GM12892 (cell line): ENCODE data around the gene TAF15.

ENCODE experiments used
- DNase-seq: peaks from one replicate; pipeline ENCODE4 v3.0.0; 2011; ENCODE audit not compliant: insufficient read length
- FAIRE-seq: peaks from 2 replicates; lab custom pipeline; 2011; peaks lifted over from hg19 to GRCh38; lab: Jason Lieb, UNC
- POLR2A ChIP-seq: IDR thresholded peaks from 2 replicates; pipeline ENCODE4 v1.6.1; 2011; ENCODE audit warnings: low read depth, low read length, control low read depth
- POLR2AphosphoS5 ChIP-seq: IDR thresholded peaks from 2 replicates; pipeline ENCODE4 v1.6.1; 2011; ENCODE audit warnings: low read depth, low read length, control low read depth
- TAF1 ChIP-seq: IDR thresholded peaks from 2 replicates; pipeline ENCODE4 v1.6.1; 2011; ENCODE audit warnings: low read depth, mild to moderate bottlenecking, control low read depth, low read length, borderline replicate concordance

Gene TAF15

DNA sequence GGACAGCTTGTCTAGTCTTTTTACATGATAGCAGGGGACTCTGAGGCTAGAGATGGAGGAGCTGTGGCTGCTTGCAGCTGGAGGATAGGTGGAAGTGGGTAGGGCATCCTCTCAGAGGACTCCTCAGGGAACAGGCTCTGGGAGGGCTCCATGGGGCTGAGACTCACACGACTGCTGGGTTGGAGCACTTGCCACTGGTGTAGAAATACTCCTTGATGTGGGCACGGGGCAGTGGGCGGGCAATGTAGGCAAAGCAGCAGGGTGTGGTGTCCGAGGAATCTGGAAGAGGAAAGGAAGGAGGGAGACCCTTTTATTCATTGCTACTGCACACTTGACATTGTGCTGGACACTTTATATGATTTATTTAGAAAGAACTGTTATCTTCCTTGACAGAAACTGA is 69.1 kb downstream of the TAF15 start:
- no peak for TF ChIP-seq POLR2A
- TF ChIP-seq POLR2AphosphoS5 = no peak
- TF ChIP-seq TAF1 = no peak
- DNase-seq (no peak), FAIRE-seq (no peak)

DNA sequence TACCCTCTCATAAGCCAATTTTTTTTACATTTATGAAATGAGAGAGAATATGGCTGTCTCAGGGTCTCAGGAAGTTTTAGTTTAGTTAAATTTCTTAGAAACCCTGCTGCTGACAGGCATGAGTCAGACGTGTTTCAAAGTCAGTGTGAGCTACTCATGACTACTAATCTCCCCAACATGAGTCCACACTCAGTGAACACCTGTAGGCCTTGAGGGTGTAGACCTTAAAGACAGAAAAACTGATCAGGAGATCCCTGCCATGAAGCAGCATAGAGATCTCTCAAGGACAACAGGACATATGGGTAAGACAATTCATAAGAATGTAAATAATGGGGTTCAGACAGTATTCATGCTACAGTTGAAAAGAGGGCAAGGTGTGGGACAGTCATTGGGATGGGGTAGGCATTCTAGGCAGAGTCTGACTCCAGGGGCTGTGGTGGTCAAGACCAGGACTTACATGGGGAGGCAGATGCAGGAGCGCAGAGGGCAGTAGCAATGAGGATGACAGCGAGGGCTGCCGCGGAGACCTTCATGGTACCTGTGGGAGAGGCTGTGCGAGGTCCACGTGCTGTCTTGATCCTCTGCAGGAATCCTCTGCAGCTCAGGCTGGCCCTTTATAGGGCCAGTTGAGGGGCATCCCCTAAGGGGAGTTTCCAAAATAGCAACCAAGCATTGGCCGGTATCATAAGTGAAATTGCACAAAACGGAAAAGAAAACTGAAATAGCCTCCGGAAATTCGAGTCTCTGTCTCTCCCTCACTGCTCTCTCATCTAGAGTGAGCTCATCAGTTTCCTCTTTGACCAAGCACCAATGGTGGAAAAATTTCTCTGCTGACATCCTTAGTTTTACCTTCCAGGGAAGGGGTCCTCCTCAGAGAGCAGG is 70.7 kb downstream of the TAF15 start, which contains the start of gene CCL5:
Gene CCL5, minus strand, starts transcription at position 588 of the 882 bp plus-strand sequence.
- DNase-seq (peak; percentile 69), FAIRE-seq (no peak)
- TF ChIP-seq POLR2AphosphoS5 = peak; percentile 99
- peak; percentile 99 for TF ChIP-seq POLR2A
- TF ChIP-seq TAF1 = no peak

DNA sequence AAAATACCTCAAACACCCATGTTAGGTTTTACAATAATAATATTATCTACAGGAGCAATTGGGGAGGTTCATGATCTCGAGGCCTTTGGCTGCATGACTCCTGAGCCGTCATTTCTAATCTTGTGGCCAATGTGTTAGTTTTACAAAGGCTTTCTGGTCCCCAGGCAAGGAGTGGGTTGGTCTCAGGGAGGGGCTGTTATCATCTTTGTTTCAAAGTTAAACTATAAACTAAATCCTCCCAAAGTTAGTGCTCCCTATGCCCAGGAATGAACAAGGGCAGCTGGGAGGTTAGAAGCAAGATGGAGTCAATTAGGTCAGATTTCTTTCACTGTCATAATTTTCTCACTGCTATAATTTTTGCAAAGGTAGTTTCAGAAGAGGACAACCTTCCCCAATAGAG is 80.0 kb downstream of the TAF15 start:
- TF ChIP-seq POLR2AphosphoS5 = no peak
- TF ChIP-seq POLR2A = no peak
- TF ChIP-seq TAF1 = no peak
- FAIRE-seq = no peak

DNA sequence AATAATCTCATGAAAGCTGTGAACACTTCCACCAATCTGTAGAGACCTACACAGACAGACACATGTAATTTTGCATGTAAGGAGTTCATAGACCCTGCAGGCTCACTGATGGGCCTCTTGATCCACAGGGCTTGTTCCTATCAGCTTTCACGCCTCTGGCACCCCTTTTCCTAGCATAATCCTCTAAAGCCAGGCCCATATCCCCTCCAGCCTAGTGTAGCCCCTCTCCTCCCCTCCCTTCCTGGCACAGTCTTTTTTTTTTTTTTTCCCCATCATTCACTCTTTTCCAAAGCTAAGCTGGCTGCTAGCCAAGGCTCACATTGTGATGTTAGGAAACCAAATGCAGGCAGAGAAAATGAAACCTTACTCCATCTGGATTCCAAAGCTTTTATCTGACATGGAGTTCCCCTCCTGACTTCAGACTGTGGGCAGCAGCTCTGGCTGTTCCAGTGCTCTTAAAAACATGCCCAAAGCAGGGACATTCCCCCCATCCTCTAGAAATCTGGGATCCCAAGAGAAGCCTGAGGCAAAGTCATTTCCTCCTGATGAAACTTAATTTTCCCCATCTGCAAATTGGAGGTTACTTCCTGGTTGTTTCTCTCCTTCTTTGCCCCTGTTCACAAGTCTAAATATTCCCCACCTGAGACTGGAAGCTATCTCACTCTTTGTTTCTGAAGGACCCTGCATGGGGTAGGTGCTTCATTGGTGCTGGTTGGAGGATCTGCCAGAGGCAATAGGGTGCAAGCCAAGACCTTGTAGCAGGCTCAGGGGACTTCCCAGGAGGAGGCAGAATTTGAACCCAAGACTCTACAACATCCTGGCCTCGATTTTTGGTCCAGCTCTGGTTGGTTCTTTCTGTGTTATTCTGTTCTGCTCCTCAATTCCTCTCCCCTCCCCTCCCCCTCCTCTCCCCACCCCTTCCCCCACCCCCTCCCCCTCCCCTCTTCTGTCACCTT is 80.8 kb downstream of the TAF15 start:
- DNase-seq (no peak), FAIRE-seq (no peak)
- TF ChIP-seq TAF1 (no peak), POLR2AphosphoS5 (no peak), POLR2A (no peak)

More for the DNA sequence above, 80.0 kb downstream of the TAF15 start:
- no peak for DNase-seq

DNA sequence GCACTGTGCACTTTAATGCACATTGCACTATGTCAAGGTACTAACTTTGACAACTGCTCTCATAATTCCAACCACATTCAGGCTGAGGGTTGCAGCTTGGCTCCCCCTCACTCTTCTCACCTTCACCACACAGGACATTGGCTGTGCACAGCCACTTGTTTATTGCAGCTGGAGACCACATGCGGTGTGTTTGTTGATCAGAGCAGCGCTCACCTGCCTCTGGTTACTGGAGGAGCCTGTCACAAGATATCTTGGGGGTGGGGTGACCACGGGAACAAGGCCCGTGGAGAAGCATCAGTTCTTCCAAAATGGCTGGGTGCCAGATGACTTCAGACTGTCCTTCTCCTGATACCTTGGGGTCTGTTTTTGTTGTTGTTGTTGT is 81.5 kb downstream of the TAF15 start:
- FAIRE-seq (no peak), DNase-seq (no peak)
- TF ChIP-seq POLR2AphosphoS5 (no peak), TAF1 (no peak), POLR2A (no peak)

DNA sequence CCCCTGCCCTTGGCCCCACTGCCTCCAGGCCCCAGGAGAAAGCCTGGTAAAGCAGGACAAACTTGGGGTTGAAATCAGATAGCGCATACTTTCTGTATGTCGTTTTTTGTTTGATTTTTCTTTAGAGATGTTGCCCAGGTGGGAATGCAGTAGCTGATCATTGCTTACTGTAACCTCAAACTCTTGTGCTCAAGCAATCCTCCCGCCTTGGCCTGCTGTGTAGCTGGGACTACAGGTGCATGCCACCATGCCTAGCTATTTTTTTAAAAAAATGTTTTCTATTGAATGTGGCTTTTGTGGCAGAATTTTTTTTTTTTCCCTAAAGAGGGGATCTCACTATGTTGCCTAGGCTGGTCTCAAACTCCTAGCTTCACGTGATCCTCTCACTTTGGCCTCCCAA is 82.0 kb downstream of the TAF15 start:
- FAIRE-seq (no peak), DNase-seq (no peak)
- TF ChIP-seq POLR2AphosphoS5 (no peak), POLR2A (no peak), TAF1 (no peak)

DNA sequence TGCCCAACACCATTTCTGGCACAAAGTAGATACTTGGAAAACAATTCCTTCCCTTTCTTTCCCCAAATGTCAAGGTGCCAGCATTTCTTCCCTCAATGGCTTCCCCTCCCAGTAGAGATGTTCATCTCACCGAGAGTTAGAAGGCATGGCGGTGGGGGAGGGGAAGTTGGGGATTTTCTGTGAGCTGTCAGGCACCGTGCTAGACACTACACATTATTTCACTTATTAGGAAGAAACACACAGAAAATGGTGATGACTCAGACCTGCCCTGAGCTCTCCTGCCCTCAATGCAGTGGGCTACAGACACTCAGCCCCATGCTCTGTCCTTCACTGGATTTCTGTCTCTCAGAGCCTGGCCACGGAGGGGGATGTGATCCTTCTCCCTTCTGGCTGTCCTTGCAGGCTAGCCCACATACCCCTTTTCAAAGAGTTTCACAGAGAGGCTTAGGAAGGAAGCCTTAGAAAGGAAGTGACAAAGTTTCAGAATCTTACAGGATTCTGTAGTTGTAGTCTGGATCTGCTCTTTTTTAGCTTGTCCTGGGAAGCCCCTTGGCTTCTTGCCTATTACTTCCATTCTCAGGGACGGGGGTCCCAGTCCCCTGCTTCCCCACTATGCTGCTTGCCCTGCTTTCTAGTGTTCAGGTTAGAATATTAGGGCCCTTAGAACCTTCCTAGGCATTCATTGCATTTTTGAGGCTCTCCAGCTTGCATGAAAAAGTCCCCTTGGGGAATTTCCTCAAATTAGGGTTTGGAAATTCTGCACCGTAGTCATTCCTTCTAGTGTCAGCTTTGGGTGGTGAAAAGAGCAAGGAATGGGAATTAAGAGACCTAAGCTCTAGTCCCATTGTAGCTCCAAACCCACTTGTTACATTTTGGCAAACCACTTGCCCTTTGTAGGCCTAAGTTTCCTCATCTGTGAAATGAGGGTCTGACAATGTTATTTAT is 83.1 kb downstream of the TAF15 start:
- TF ChIP-seq POLR2A = peak; percentile 48
- TF ChIP-seq TAF1 = no peak
- DNase-seq = no peak
- FAIRE-seq = no peak

DNA sequence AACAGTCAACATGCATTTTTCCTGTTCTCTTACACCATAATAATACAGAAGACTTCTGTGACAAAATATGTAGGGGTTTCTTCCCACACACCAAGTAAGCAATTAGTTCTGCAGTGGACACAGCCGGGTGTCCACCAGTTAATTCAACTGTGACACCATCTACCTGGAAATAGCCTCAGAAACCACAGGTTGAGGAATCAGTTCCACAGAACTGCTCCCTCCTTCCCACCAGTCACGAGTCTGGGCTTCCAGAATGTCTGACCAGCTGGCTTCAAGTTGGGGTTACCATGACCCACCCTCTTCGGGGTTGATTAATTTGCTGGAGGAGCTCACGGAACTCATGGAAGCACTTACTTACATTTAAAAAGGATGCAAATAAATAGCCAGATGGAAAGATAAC is 84.5 kb downstream of the TAF15 start:
- DNase-seq (no peak), FAIRE-seq (no peak)
- no peak for TF ChIP-seq TAF1

DNA sequence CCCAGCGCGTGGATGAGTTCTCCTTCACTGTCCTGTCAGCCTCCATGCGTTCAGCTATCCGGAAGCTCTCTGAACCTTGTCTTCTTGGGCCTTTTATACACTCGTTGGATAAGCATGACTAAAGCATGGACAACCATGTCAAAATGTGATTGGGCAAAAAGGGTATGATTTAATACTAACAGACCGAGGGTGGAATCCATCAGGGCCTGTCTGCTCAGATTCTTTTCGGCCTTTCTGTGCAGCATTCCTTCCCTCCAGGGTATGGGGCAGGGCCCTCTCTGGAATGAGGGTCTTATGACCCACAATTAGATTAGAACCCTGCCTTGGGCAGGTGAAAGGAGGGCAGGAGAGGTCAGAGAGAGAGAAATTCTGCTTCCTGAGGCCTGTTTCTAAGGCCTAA is 84.9 kb downstream of the TAF15 start:
- FAIRE-seq (no peak), DNase-seq (no peak)
- no peak for TF ChIP-seq POLR2AphosphoS5

DNA sequence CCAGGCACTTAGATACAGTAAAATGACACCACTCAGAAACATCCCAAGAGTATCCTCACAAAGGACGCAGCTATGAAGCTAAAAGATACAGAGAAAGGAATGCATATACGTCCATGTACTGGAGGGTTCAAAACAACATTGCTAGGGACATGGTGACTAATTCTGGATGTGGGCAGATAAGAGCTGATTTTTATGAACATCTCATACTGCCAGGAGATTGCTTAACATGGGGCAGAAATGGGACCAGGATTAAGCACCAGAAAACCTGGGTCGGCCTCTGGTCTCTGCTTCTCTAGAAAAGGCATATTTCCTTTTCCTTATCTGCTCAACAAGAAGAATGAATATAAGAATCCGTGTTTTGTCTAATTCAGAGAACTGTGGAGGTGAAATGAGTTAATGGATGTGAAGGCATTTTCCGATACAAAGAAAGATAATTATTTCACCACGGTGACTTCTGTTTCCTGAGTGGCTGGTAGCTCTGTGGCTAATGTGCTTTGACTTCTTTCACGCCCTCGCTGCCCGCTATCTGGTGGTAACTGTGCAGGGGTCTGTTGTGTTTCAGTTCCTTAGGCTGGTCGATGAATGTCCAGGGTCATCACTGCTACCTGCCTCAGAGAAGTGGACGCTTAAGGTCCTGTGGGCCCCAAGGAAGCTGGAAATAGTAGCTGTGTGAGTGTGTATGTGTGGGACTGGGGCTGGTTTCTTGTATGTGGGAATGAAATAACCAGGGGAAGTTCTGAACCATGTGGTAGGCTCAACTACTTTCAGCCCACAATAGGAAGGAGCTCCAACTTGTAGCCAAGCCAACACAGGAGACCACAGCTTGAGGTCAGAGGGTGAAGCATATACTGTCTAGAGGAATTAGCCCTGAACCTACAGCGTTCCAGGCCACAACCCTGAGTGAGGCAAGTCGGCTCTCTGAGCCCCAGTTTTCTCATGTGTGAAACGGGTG is 86.6 kb downstream of the TAF15 start:
- DNase-seq (no peak), FAIRE-seq (no peak)
- TF ChIP-seq TAF1 (no peak), POLR2AphosphoS5 (no peak), POLR2A (no peak)
